NCI-H1930 (cell line): Measurements from ENCODE around the gene KLHL15.
"Not testable (repeated sequence)": the region's sequence is repeated elsewhere in the genome, so short reads cannot be mapped to it uniquely, and the experiment has no call there.

Source experiments
- DNase-seq, 2 experiments: peaks; one replicate each; lab custom pipeline; 2025; lab: John Stamatoyannopoulos, UW

KLHL15 gene

GRCh38 chrX:24017674-24018073, 9.3 kb downstream of the KLHL15 start:
- DNase-seq, result no peak

- no peak for DNase-seq
Observed at GRCh38 chrX:24014388-24015018, 12.5 kb downstream of the KLHL15 start.

GRCh38 chrX:24012266-24012665, 14.7 kb downstream of the KLHL15 start:
- DNase-seq, result no peak

- no peak for DNase-seq
Observed at GRCh38 chrX:24005867-24006266, 21.1 kb downstream of the KLHL15 start.

- no peak for DNase-seq
Observed at GRCh38 chrX:24005028-24005427, 22.0 kb downstream of the KLHL15 start.

- DNase-seq, result no peak
Observed at GRCh38 chrX:24002792-24003191, 24.2 kb downstream of the KLHL15 start.

GRCh38 chrX:24002167-24002566, 24.8 kb downstream of the KLHL15 start:
- no peak for DNase-seq

GRCh38 chrX:23999671-24000070, 27.3 kb downstream of the KLHL15 start:
- no peak for DNase-seq

- DNase-seq, result no peak
Observed at GRCh38 chrX:23993012-23993633, 33.9 kb downstream of the KLHL15 start.

GRCh38 chrX:23992431-23992830, 34.6 kb downstream of the KLHL15 start:
- no peak for DNase-seq

GRCh38 chrX:23990455-23990854, 36.5 kb downstream of the KLHL15 start:
- DNase-seq, result no peak

GRCh38 chrX:23989689-23990088, 37.3 kb downstream of the KLHL15 start:
- no peak for DNase-seq

- DNase-seq, result no peak
Observed at GRCh38 chrX:23982891-23983290, 44.1 kb downstream of the KLHL15 start.

- no peak for DNase-seq
Observed at GRCh38 chrX:23981711-23982110, 45.3 kb downstream of the KLHL15 start.

GRCh38 chrX:23981222-23981621, 45.8 kb downstream of the KLHL15 start:
- no peak for DNase-seq

- DNase-seq, result no peak
Observed at GRCh38 chrX:23980011-23980441, 47.0 kb downstream of the KLHL15 start.

- DNase-seq, result no peak
Observed at GRCh38 chrX:23978491-23978890, 48.5 kb downstream of the KLHL15 start.

GRCh38 chrX:23965630-23966029, 61.4 kb downstream of the KLHL15 start:
- not testable (repeated sequence) for DNase-seq

GRCh38 chrX:23964191-23964590, 62.8 kb downstream of the KLHL15 start:
- no peak for DNase-seq

GRCh38 chrX:23959781-23960180, 67.2 kb downstream of the KLHL15 start:
- DNase-seq, result no peak

- no peak for DNase-seq
Observed at GRCh38 chrX:23954396-23954795, 72.6 kb downstream of the KLHL15 start.

- DNase-seq, result no peak
Observed at GRCh38 chrX:23953908-23954269, 73.1 kb downstream of the KLHL15 start.

GRCh38 chrX:23952984-23953907, 73.7 kb downstream of the KLHL15 start:
- no peak for DNase-seq
